Muscle layer of duodenum (tissue), 2 donors: ENCODE data around the gene FUNDC2.
"Not testable (repeated sequence)": the region's sequence is repeated elsewhere in the genome, so short reads cannot be mapped to it uniquely, and the experiment has no call there.

ENCODE experiments used
- H3K27ac ChIP-seq: one replicate; pipeline ENCODE4 v1.7.0; 2013; ENCODE audit warnings: mild to moderate bottlenecking, low read length
- H3K27me3 ChIP-seq: one replicate; pipeline ENCODE4 v1.7.0; 2013; ENCODE audit warnings: low read depth, mild to moderate bottlenecking, control low read depth, low read length
- H3K36me3 ChIP-seq, 2 donors: one replicate each; pipeline ENCODE4 v1.7.0; 2013; ENCODE audit warnings: low read length in 2 of 2, control low read depth in 1 of 2, mild to moderate bottlenecking in 1 of 2; ENCODE audit not compliant: insufficient read depth in 2 of 2, control insufficient read depth in 1 of 2
- H3K4me1 ChIP-seq, 2 donors: one replicate each; pipeline ENCODE4 v1.7.0; 2013; ENCODE audit warnings: low read length in 2 of 2, mild to moderate bottlenecking in 2 of 2, control low read depth in 1 of 2, moderate library complexity in 1 of 2; ENCODE audit not compliant: insufficient read depth in 2 of 2, control insufficient read depth in 1 of 2
- H3K4me3 ChIP-seq, 2 donors: one replicate each; pipeline ENCODE4 v1.7.0; 2013; ENCODE audit warnings: low read length in 2 of 2, low read depth in 1 of 2, mild to moderate bottlenecking in 1 of 2
- H3K9me3 ChIP-seq, 2 donors: one replicate each; pipeline ENCODE4 v1.7.0; 2013; ENCODE audit warnings: low read length in 2 of 2, control low read depth in 1 of 2, mild to moderate bottlenecking in 1 of 2; ENCODE audit not compliant: control insufficient read depth in 1 of 2
- donor health status: healthy.

The FUNDC2 gene

GRCh38 chrX:154998204-154998880 lies 28.3 kb upstream of the FUNDC2 start:
- no peaks in the 10 kb centered on the region for H3K9me3 ChIP-seq
- no peaks in the 10 kb centered on the region for H3K4me1 ChIP-seq
- no peak overlapping the region for H3K27ac ChIP-seq
- H3K27me3 ChIP-seq = no peaks in the 10 kb centered on the region
- H3K36me3 ChIP-seq = no peaks in the 10 kb centered on the region
- H3K4me3 ChIP-seq = no peak overlapping the region

GRCh38 chrX:155000841-155001240 lies 25.8 kb upstream of the FUNDC2 start:
- no peak overlapping the region for H3K27ac ChIP-seq
- no peak overlapping the region for H3K4me3 ChIP-seq
- no peaks in the 10 kb centered on the region for H3K36me3 ChIP-seq
- no peaks in the 10 kb centered on the region for H3K27me3 ChIP-seq
- H3K9me3 ChIP-seq = no peaks in the 10 kb centered on the region
- no peaks in the 10 kb centered on the region for H3K4me1 ChIP-seq

GRCh38 chrX:155001873-155002272 lies 24.8 kb upstream of the FUNDC2 start:
- no peaks in the 10 kb centered on the region for H3K27me3 ChIP-seq
- H3K4me1 ChIP-seq = no peaks in the 10 kb centered on the region
- no peak overlapping the region for H3K4me3 ChIP-seq
- H3K9me3 ChIP-seq = no peaks in the 10 kb centered on the region
- H3K36me3 ChIP-seq = no peaks in the 10 kb centered on the region
- H3K27ac ChIP-seq = no peak overlapping the region

- Histone ChIP-seq H3K27ac (no peak overlapping the region), H3K27me3 (no peaks in the 10 kb centered on the region), H3K4me1 (no peaks in the 10 kb centered on the region), H3K36me3 (no peaks in the 10 kb centered on the region), H3K9me3 (no peaks in the 10 kb centered on the region), H3K4me3 (no peak overlapping the region)
These were observed 21.5 kb upstream of the FUNDC2 start for GRCh38 chrX:155005190-155005589.

GRCh38 chrX:155006379-155006778 lies 20.3 kb upstream of the FUNDC2 start:
- H3K27ac ChIP-seq, H3K4me3 ChIP-seq, H3K36me3 ChIP-seq, H3K9me3 ChIP-seq, H3K4me1 ChIP-seq, H3K27me3 ChIP-seq: not testable (repeated sequence)

- H3K27me3 ChIP-seq, H3K27ac ChIP-seq: not testable (repeated sequence)
These were observed 19.6 kb upstream of the FUNDC2 start for GRCh38 chrX:155006913-155007671.

GRCh38 chrX:155008578-155008977 lies 18.1 kb upstream of the FUNDC2 start:
- H3K27me3 ChIP-seq, H3K36me3 ChIP-seq, H3K9me3 ChIP-seq, H3K4me1 ChIP-seq, H3K4me3 ChIP-seq, H3K27ac ChIP-seq: not testable (repeated sequence)

More at GRCh38 chrX:155006913-155007671, 19.6 kb upstream of the FUNDC2 start:
- H3K36me3 ChIP-seq, H3K9me3 ChIP-seq, H3K4me1 ChIP-seq, H3K4me3 ChIP-seq: not testable (repeated sequence)

GRCh38 chrX:155009994-155010472 lies 16.6 kb upstream of the FUNDC2 start:
- H3K27me3 ChIP-seq = no peaks in the 10 kb centered on the region
- H3K4me3 ChIP-seq = no peak overlapping the region
- no peaks in the 10 kb centered on the region for H3K4me1 ChIP-seq
- H3K9me3 ChIP-seq = no peaks in the 10 kb centered on the region
- H3K36me3 ChIP-seq = no peaks in the 10 kb centered on the region
- no peak overlapping the region for H3K27ac ChIP-seq

GRCh38 chrX:155020591-155020990 lies 6.1 kb upstream of the FUNDC2 start:
- no peaks in the 10 kb centered on the region for H3K27me3 ChIP-seq
- no peaks in the 10 kb centered on the region for H3K4me1 ChIP-seq
- H3K36me3 ChIP-seq = no peaks in the 10 kb centered on the region
- no peak overlapping the region for H3K4me3 ChIP-seq
- H3K27ac ChIP-seq = no peak overlapping the region
- no peaks in the 10 kb centered on the region for H3K9me3 ChIP-seq

GRCh38 chrX:155022585-155022984 lies 4.1 kb upstream of the FUNDC2 start, which contains the start of gene F8:
Gene F8 (minus strand): TSS chrX:155022723. CDS start chrX:155022552, 171 bp downstream.
- Histone ChIP-seq H3K27ac (no peak within 1 kb of the TSS), H3K27me3 (no peaks in the 10 kb centered on the region), H3K4me3 (no peak within 1 kb of the TSS), H3K4me1 (no peaks in the 10 kb centered on the region), H3K36me3 (peaks cover 0 to 5% of the 10 kb centered on the region in 2 donors), H3K9me3 (no peaks in the 10 kb centered on the region)

- Histone ChIP-seq H3K9me3 (no peaks in the 10 kb centered on the region), H3K27me3 (no peaks in the 10 kb centered on the region), H3K36me3 (peaks cover 0 to 5% of the 10 kb centered on the region in 2 donors)
These were observed 2.5 kb upstream of the FUNDC2 start for GRCh38 chrX:155023907-155024833.

More at GRCh38 chrX:155023907-155024833, 2.5 kb upstream of the FUNDC2 start:
- H3K27ac ChIP-seq = no peak overlapping the region
- no peaks in the 10 kb centered on the region for H3K4me1 ChIP-seq
- H3K4me3 ChIP-seq = no peak overlapping the region
